DOHH2 (cell line): ENCODE results near the gene BST2.

ENCODE experiments used
- EZH2phosphoT487 ChIP-seq: fragments of 200-600 bp; sonication (generic); IDR thresholded peaks from 2 replicates; pipeline ENCODE4 v1.6.1; 2017; ENCODE audit warnings: borderline replicate concordance, mild to moderate bottlenecking, antibody characterized with exemption, low read length, moderate library complexity, mixed read lengths
- TF ChIP-seq, protein P1 (sequence below): fragments of 200-600 bp; sonication (generic); IDR thresholded peaks from one replicate; pipeline ENCODE4 v1.5.1; 2014; ENCODE audit warnings: antibody characterized with exemption, mild to moderate bottlenecking, low read depth, low read length; ENCODE audit not compliant: poor library complexity, severe bottlenecking

DNA sequence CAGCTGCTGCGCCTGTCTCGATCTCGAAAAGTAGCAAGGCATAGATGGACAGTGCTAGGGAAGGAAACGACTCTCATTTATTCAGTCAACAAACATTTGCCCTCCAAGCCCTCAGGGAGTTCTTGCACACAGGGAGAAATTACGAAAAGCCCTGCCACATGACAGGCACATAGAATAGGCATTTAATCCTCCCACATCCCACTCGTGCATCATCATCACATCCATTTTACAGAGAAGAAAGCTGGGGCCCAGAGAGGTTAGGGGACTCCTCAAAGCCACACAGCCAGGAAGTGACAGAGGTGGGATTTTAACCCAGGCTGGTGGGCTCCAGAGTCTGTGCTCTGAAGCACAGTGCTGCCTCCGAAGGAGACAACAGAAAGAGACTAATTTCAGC, 31.4 kb upstream of the BST2 start:
- TF ChIP-seq, protein P1, sequence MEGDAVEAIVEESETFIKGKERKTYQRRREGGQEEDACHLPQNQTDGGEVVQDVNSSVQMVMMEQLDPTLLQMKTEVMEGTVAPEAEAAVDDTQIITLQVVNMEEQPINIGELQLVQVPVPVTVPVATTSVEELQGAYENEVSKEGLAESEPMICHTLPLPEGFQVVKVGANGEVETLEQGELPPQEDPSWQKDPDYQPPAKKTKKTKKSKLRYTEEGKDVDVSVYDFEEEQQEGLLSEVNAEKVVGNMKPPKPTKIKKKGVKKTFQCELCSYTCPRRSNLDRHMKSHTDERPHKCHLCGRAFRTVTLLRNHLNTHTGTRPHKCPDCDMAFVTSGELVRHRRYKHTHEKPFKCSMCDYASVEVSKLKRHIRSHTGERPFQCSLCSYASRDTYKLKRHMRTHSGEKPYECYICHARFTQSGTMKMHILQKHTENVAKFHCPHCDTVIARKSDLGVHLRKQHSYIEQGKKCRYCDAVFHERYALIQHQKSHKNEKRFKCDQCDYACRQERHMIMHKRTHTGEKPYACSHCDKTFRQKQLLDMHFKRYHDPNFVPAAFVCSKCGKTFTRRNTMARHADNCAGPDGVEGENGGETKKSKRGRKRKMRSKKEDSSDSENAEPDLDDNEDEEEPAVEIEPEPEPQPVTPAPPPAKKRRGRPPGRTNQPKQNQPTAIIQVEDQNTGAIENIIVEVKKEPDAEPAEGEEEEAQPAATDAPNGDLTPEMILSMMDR, result no peak
- no peak for TF ChIP-seq EZH2phosphoT487
